Measurements from ENCODE around the gene GID4. TPM values are rescaled to one million over a fixed set of nuclear protein-coding genes. Genes with fewer than 3 reads are reported as not detected.

GID4 gene
- total RNA-seq, 1 donor from 2014 or later = 5.6 TPM

Other genes with a start within 250 kb of the GID4 start
- 220 TPM for gene SREBF1, start 202.4 kb upstream of the GID4 start, total RNA-seq
- gene TOM1L2, start 67.0 kb upstream of the GID4 start, total RNA-seq = 17.6 TPM
- 1.3 TPM for gene DRC3, start 66.5 kb upstream of the GID4 start, total RNA-seq
- gene ATPAF2, start 240 bp upstream of the GID4 start, total RNA-seq = 25.9 TPM
- gene DRG2, start 48.5 kb downstream of the GID4 start, total RNA-seq = 13.0 TPM
- 6.0 TPM for gene MYO15A, start 69.3 kb downstream of the GID4 start, total RNA-seq
- 69.2 TPM for gene ALKBH5, start 144.4 kb downstream of the GID4 start, total RNA-seq
- 3.3 TPM for gene LLGL1, start 186.2 kb downstream of the GID4 start, total RNA-seq
- gene FLII, start 219.3 kb downstream of the GID4 start, total RNA-seq = 102 TPM
- 6.4 TPM for gene MIEF2, start 221.3 kb downstream of the GID4 start, total RNA-seq

All from left lobe of liver (tissue), 1 donor.